ENCODE results near the gene IFFO2.

The IFFO2 gene

GRCh38 chr1:18948913-18949685 lies 7.4 kb downstream of the IFFO2 start:
- no peak for DNase-seq (ENCODE audit: low read depth)
- peak overlapping the region; percentile 21 for H3K4me3 ChIP-seq (ENCODE audit: control insufficient read depth, low read depth, low read length)
- no peak for TF ChIP-seq CTCF (IDR thresholded peaks at IDR 0.05; ENCODE audit: control insufficient read depth, insufficient read depth, low read depth, low read length, missing control alignments)

- TF ChIP-seq CTCF (IDR thresholded peaks at IDR 0.05; ENCODE audit: control insufficient read depth, insufficient read depth, low read depth, low read length, missing control alignments), result no peak
- no peak for DNase-seq (ENCODE audit: low read depth)
- H3K4me3 ChIP-seq (ENCODE audit: control insufficient read depth, low read depth, low read length), result no peak overlapping the region
Observed at GRCh38 chr1:18948048-18948912, 8.2 kb downstream of the IFFO2 start.

- no peak overlapping the region for H3K4me3 ChIP-seq (ENCODE audit: control insufficient read depth, low read depth, low read length)
- DNase-seq (ENCODE audit: low read depth), result no peak
- no peak for TF ChIP-seq CTCF (IDR thresholded peaks at IDR 0.05; ENCODE audit: control insufficient read depth, insufficient read depth, low read depth, low read length, missing control alignments)
Observed at GRCh38 chr1:18947570-18947969, 8.9 kb downstream of the IFFO2 start.

GRCh38 chr1:18946550-18947381 lies 9.7 kb downstream of the IFFO2 start:
- no peak for DNase-seq (ENCODE audit: low read depth)
- no peak overlapping the region for H3K4me3 ChIP-seq (ENCODE audit: control insufficient read depth, low read depth, low read length)
- no peak for TF ChIP-seq CTCF (IDR thresholded peaks at IDR 0.05; ENCODE audit: control insufficient read depth, insufficient read depth, low read depth, low read length, missing control alignments)

- H3K4me3 ChIP-seq (ENCODE audit: control insufficient read depth, low read depth, low read length), result no peak overlapping the region
- TF ChIP-seq CTCF (IDR thresholded peaks at IDR 0.05; ENCODE audit: control insufficient read depth, insufficient read depth, low read depth, low read length, missing control alignments), result no peak
- no peak for DNase-seq (ENCODE audit: low read depth)
Observed at GRCh38 chr1:18945401-18945849, 11.1 kb downstream of the IFFO2 start.

- TF ChIP-seq CTCF (IDR thresholded peaks at IDR 0.05; ENCODE audit: control insufficient read depth, insufficient read depth, low read depth, low read length, missing control alignments), result no peak
- no peak overlapping the region for H3K4me3 ChIP-seq (ENCODE audit: control insufficient read depth, low read depth, low read length)
- no peak for DNase-seq (ENCODE audit: low read depth)
Observed at GRCh38 chr1:18944810-18945209, 11.7 kb downstream of the IFFO2 start.
